Measurements from ENCODE around the gene NXF2. TPM values are rescaled to one million over a fixed set of nuclear protein-coding genes. Genes with fewer than 3 reads are reported as not detected.

Gene NXF2
- total and polyA plus RNA-seq, 9 donors = not detected

GRCh38 chrX:102345916-102346315 lies 98.9 kb downstream of the NXF2 start:
- Histone ChIP-seq H3K4me3 (ENCODE audit: low read length) (no peak overlapping the region), H3K27ac (ENCODE audit: low read length) (no peak overlapping the region), H3K9me3 (replicated peaks; ENCODE audit: control insufficient read depth, low read depth, low read length) (peaks cover 4% of the 10 kb centered on the region), H3K4me1 (ENCODE audit: control insufficient read depth, insufficient read depth, low read length) (no peaks in the 10 kb centered on the region), H3K27me3 (ENCODE audit: control insufficient read depth, insufficient read depth, low read length) (peaks cover 2% of the 10 kb centered on the region), H3K36me3 (ENCODE audit: control insufficient read depth, insufficient read depth, low read length) (no peaks in the 10 kb centered on the region)
- 43% methylated on average over 2 of the region's 3 CpGs for WGBS (ENCODE audit: insufficient coverage)
- peak; percentile 48 for DNase-seq

Other genes with a start within 250 kb of the NXF2 start
- gene TCEAL2, start 121.5 kb upstream of the NXF2 start, total RNA-seq = 1.8 TPM
- gene TCEAL2, start 121.5 kb upstream of the NXF2 start, polyA plus RNA-seq (ENCODE audit: insufficient read depth in 1 of 8, insufficient read length in 8 of 8, low replicate concordance in 1 of 8) = 1 to 10 TPM in 3 of 8 donors, under 1 TPM in 5; 0.64 to 6.9 (median 0.81) TPM
- not detected for gene TCEAL6, start 104.7 kb upstream of the NXF2 start, total RNA-seq
- gene TCEAL6, start 104.7 kb upstream of the NXF2 start, polyA plus RNA-seq (ENCODE audit: insufficient read depth in 1 of 8, insufficient read length in 8 of 8, low replicate concordance in 1 of 8) = under 1 TPM in 2 of 8 donors, not detected in 6; 0.14 TPM
- 0.09 TPM for gene BEX5, start 91.2 kb upstream of the NXF2 start, total RNA-seq
- 1 to 10 TPM in 1 of 8 donors, under 1 TPM in 2, not detected in 5; 0.21 to 1.3 (median 0.30) TPM for gene BEX5, start 91.2 kb upstream of the NXF2 start, polyA plus RNA-seq (ENCODE audit: insufficient read depth in 1 of 8, insufficient read length in 8 of 8, low replicate concordance in 1 of 8)
- gene TCP11X1, start 31.9 kb upstream of the NXF2 start, total RNA-seq = not detected
- not detected for gene TCP11X1, start 31.9 kb upstream of the NXF2 start, polyA plus RNA-seq (ENCODE audit: insufficient read depth in 1 of 8, insufficient read length in 8 of 8, low replicate concordance in 1 of 8)
- gene NXF2B, start 192.8 kb downstream of the NXF2 start, total RNA-seq = not detected
- not detected for gene NXF2B, start 192.8 kb downstream of the NXF2 start, polyA plus RNA-seq (ENCODE audit: insufficient read depth in 1 of 8, insufficient read length in 8 of 8, low replicate concordance in 1 of 8)
- gene TCP11X2, start 224.6 kb downstream of the NXF2 start, total RNA-seq = not detected
- gene TCP11X2, start 224.6 kb downstream of the NXF2 start, polyA plus RNA-seq (ENCODE audit: insufficient read depth in 1 of 8, insufficient read length in 8 of 8, low replicate concordance in 1 of 8) = not detected